Activated naive CD4-positive, alpha-beta T cell treated with anti-CD3 and anti-CD28 coated beads, Interleukin-2, amount 10 ng/mL, durations not matched to agents 5 hours and 36 hours (primary cell): ENCODE results near the gene CX3CL1. TPM values are rescaled to one million over a fixed set of nuclear protein-coding genes. Genes with fewer than 3 reads are reported as not detected.

Experiments
- total RNA-seq, 2 experiments: library from RNA; stranded (reverse); gene quantifications; one replicate each; pipeline ENCODE4 v1.2.3, GENCODE V29; 2021

Gene CX3CL1
- not detected for total RNA-seq

GRCh38 chr16:57372372-57373116 is at the start of gene CX3CL1:
Gene CX3CL1 (plus strand): TSS chr16:57372490. CDS start chr16:57372569, 79 bp downstream.

GRCh38 chr16:57358527-57359095 is 13.7 kb upstream of the CX3CL1 start, which contains the start of gene CCL22:
Gene CCL22 (plus strand): TSS chr16:57358783. CDS start chr16:57358817, 34 bp downstream.

GRCh38 chr16:57403965-57404817 is 31.9 kb downstream of the CX3CL1 start, which contains the start of gene CCL17:
Gene CCL17 (plus strand): TSS chr16:57404767. CDS start chr16:57413933, 9,166 bp downstream.

Other genes with a start within 250 kb of the CX3CL1 start
- 100 to 1,000 TPM; 112 to 113 TPM for gene PSME3IP1, start 186.5 kb upstream of the CX3CL1 start, total RNA-seq
- 10 to 100 TPM; 30.2 to 31.6 TPM for gene RSPRY1, start 186.2 kb upstream of the CX3CL1 start, total RNA-seq
- gene ARL2BP, start 127.2 kb upstream of the CX3CL1 start, total RNA-seq = 10 to 100 TPM; 34.7 to 35.4 TPM
- under 1 TPM; 0.55 to 0.66 TPM for gene PLLP, start 87.8 kb upstream of the CX3CL1 start, total RNA-seq
- gene CCL22, start 13.7 kb upstream of the CX3CL1 start, total RNA-seq = 1 to 10 TPM; 2.7 to 2.8 TPM
- gene CCL17, start 32.3 kb downstream of the CX3CL1 start, total RNA-seq = 1 to 10 TPM; 2.2 to 2.5 TPM
- gene CIAPIN1, start 74.9 kb downstream of the CX3CL1 start, total RNA-seq = 10 to 100 TPM; 36.9 to 39.9 TPM
- 10 to 100 TPM; 29.6 to 31.9 TPM for gene COQ9, start 75.0 kb downstream of the CX3CL1 start, total RNA-seq
- gene POLR2C, start 90.2 kb downstream of the CX3CL1 start, total RNA-seq = 10 to 100 TPM; 47.7 to 48.3 TPM
- 1 to 10 TPM; 2.0 to 2.7 TPM for gene DOK4, start 114.0 kb downstream of the CX3CL1 start, total RNA-seq
- gene CCDC102A, start 164.1 kb downstream of the CX3CL1 start, total RNA-seq = 1 to 10 TPM; 8.2 to 8.5 TPM
- 1 to 10 TPM; 4.5 to 5.3 TPM for gene ADGRG5, start 170.2 kb downstream of the CX3CL1 start, total RNA-seq